GOT3 (cell line): ENCODE results near the gene GHITM.
"Not testable (repeated sequence)": the region's sequence is repeated elsewhere in the genome, so short reads cannot be mapped to it uniquely, and the experiment has no call there.

Experiments
- DNase-seq: peaks from one replicate; lab custom pipeline; 2025; ENCODE audit warnings: mixed read lengths; lab: John Stamatoyannopoulos, UW

Gene GHITM

DNA sequence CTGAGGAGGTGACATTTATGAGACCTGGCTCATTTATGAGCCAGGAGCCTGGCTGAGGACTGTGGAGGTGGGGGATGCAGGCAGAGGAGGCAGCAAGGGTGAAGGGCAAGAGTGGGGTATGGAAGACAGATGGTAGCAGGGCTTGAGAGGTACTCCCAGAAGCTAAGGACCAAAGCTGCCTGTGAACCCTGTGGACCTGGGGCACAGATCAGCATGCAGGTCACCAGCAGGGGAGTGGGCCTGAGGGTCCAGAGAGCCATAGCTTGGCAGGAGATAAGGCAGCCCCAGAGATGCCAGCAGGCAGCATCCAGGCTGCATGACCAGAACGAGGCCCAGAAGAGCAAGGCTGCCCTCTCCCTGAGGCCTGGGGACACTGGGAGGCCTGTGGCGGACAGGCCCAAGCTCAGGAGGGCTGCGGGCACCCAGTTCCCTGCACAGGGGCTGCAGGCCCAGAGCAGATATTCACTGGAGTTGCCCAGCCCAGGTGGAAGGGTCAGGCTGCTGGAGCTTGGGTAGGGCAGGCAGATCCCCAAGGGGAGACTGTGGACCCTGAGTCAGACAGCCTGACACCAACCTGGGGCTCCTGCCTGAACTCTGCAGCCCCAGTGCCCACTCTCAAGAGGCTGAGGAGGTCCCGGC lies 37.6 kb downstream of the GHITM start:
- no peak for DNase-seq

DNA sequence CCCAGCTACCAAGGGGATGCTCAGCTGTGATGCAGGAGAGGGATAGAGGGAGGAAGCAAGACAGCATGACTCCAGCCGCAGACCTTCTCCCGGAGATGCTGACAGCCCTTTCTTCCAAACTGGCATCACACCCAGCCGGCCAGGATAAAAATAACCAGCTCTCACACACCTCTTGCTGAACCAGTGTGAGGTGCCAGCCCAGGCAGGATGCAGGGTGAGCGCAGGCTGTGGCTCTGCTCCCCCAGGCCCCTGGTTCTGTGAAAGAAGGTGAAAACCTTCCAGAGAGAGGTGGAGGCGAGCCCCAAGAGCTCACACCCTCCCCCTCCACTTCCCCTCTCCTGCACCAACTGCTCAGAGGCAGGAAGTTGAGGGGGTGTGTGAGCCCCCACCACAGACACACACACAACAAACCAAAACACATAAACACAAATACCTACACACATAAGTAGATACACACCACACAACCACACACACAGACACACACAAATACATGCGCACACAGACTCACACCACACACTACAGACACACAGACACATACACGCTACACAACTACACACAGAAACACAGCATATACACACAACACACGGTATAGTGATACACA lies 38.3 kb downstream of the GHITM start:
- no peak for DNase-seq

DNA sequence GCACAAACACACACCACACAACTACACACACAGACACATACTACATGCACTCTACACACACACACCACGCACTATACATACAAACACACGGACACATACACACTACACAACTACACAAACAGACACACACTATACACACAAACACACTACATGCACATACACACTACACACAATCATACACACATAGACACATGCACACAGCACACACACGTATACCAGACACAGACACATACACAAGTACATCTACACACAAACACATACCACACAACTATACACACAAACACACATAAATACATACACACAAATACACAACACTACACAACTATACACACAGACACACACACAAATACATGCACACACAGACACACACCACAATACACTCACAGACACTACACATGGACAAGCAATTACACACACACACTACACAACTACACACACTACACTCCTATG lies 38.9 kb downstream of the GHITM start:
- DNase-seq: no peak

DNA sequence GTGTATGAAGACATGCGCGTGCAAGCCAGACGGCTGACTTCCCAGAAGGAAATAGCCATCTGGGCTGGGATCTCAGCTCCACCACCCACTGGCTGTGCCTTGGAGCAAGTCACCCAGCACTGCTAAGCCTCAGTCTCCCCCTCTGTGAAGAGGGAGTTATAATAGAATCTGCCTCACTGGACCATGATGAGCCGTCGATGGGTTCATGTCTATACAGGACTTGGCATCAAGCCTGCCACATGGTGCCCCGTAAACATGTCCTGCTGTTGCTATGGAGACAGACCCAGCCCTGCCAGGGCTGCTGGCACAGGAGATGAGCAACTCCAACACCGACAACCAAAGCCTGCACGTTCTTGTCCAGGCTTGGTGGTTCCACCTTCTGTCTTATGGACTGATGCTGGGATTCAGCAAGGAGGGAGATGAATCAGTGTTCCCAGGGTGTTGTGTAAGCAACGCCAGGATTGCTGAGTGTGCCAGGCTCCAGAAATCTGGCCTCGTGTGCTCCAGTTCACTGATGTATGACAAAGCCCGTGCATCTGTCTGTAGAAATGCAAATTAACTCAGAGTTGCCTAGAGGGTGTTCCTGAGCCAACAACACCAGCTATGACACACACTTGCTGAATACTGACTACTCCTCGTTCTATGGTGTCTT lies 39.9 kb downstream of the GHITM start:
- DNase-seq: no peak

DNA sequence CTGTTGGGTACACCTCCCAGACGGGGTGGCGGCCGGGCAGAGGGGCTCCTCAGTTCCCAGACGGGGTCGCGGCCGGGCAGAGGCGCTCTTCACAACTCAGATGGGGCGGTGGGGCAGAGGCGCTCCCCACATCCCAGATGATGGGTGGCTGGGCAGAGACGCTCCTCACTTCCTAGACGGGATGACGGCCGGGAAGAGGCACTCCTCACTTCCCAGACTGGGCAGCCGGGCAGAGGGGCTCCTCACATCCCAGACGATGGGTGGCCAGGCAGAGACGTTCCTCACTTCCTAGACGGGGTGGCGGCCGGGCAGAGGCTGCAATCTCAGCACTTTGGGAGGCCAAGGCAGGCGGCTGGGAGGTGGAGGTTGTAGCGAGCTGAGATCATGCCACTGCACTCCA lies 41.1 kb downstream of the GHITM start:
- not testable (repeated sequence) for DNase-seq

DNA sequence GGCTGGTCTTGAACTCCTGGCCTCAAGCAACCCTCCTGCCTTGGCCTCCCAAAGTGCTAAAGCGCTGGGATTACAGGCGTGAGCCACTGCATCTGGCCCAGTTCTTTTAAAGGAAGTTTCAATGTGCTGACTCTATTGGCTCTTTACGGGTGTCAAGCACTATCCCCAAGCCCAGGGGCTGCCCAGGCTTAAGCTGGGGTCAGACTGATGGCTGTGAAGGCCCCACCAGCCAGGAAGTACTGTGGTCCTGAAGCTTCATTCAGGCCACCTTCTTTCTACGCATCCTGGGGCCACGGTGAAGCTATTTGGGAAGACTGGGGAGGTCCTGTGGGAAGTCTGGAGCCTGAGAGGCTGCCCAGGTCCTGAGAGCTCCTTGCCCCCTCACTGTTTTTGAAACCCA lies 42.3 kb downstream of the GHITM start:
- no peak for DNase-seq

DNA sequence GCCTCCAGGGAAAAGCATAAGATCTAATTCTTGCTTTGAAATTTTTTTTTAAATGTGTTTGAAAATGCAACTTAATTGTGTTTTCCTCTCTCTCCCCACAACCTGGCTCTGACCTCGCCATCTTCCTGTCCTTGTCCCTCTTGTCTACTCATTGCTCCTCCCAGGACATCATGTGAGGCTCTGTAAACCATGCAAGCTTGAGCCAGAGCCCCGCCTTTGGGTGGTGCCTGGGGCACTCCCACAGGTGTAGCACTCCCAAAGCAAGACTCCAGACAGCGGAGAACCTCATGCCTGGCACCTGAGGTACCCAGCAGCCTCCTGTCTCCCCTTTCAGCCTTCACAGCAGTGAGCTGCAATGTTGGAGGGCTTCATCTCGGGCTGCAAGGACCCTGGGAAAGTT lies 45.2 kb downstream of the GHITM start:
- no peak for DNase-seq

DNA sequence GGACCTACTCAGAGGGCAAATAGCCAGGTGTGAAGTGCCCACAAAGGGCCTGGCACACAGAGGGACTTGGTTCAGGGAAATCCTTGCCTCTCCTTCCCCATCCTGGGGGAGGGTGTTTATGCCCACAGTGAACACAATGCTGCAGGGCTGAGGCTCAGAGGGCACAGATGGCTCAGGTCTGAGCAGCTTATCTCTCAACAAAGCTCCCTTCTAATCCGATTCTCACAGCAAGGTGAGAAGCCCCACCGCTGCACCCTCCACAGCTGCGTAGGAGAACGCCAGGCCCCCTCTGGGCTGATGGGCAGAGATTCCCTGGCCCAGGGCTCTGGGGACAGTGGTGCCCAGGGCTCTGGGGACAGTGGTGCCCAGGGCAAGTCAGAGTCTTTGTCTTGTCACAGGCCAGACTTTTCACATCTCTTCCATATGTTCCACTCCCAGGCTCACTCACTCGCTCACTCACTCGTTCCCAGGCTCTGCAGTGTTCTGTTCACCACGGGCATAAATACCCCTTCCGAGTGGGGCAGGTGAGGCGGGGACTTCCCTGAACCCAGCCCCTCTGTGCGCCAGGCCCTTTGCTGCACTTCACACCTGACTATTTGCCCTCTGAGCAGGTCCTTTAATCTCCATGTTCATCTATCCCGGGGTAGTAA lies 46.3 kb downstream of the GHITM start:
- no peak for DNase-seq

DNA sequence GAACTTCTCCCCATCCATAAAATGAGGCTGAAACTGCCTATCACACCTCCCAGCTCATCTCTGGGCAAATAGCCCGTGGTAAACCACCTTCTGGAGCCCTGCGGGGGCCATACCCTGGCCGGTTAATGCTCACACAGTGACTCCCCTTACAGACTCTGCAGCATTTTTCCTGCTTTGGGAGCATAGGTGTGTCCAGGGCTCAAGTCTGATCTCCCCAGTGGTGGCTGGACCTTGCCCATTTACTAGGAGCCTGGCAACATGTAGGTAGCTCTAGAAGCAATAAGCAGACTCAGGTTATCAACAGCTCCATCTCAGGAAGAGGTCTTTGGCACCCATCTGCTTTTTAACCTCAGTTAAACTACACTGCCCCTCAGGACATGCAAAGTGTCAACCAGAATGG lies 49.5 kb downstream of the GHITM start:
- DNase-seq: no peak

DNA sequence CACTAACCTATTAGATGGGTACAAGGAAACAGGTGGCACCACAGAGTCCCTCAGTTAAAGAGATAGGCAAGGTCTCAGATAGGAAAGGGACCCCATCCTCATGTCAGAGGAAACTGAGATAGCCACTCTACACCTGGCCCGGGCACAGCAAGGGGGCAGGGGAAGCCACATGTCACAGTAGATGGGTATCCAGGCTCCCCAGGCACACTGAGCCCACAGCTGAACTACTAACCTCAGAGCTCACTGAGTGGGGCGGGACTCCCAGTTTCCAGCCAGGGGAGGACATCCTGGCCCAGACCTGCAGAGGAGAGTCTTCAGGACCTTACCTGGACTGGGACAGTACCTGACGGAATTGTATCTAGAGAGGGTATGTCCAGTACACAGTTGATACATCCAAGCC lies 51.3 kb downstream of the GHITM start:
- DNase-seq: no peak

DNA sequence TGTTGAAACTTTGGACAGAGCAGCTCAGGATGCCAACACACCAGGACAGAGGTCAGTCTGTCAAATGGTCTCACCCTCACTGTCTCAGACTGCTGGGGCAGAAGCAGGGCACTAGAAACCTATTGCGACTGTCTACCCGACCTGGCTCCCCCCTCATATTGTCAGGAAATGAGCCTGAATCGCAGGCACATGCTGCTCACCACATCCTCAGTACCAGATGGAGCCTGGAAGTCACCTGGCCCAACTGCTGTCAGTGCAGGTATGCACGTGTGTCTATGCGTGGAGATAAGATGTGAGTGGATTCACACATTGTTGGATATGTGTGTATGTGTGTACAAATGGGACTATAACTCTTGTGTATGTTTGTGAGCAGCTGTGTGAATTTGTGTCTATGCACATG lies 51.8 kb downstream of the GHITM start:
- DNase-seq: no peak

DNA sequence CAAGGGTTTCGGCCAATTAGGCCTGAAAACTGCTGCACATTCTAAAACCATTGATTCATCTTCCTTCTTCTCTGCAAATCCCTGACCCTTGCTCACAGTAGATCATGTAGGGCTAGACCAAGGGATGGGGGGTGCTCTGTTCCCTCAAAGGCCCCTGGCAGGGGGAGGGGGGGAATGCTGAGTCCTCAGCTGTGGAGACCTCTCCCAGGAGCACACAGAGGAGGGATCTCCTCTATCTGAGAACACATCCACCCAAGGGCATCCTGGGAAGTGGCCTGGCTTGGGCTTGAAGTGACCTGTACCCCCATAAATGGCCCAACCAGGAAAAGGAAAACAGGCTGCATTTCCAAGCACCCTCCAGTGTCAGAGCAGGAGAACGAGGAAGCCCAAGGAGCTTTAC lies 54.0 kb downstream of the GHITM start:
- no peak for DNase-seq

DNA sequence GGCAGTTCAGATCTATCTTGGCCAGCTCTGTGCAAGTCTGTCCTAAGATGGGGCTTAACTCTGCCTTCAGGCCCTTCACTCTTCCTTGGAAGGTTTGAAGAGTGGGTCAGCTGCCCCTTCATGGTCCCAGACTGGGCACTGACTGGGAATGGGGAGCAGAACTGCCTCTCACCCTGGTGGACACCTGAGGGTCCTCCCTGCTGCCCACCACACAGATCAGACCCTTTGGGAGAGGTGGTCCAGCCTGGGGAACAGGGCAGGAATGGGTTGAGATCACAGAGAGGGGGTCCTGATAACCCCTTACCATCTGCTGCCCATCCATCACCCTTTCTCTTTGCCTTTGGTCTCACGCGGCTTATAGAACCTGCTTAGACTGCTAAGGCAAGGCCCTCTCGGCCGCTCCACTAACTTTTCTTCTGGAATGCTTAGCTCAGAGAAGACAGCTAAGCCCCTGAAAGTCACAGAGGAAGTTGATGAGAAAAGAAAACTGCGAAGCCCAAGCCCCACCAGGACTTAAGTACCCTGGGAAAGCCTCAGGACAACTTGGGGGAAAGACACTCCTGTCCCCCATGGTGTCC lies 54.6 kb downstream of the GHITM start:
- DNase-seq: no peak

DNA sequence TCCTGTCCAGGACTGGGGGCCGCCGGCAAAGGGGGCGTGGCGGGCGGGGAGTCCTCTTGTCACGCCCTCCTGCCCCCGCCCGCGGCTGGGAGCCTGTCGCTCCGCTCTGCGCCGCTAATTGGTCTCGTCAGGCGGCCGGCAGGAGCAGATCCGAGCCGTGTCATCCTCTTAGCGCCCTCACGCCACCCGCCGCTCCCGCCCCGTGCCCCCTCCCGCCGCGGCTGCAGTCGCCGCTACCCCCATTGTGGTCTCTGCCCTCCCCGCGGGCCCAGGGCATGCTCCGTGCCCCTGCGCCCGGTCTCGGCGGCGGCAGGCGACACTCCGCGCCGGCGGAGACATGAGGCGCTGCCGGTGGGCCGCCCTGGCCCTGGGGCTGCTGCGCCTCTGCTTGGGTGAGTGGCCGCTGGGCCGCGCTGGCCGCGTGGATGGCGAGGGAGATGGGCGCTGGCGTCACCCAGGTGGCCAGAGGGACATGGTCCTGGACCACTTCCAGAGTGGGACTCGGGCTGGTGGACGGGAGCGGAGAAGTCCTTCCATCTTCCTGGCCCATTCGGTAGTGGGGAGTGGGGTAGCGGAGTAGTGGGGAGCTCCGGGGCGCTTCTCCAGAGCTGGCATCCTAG lies 55.2 kb downstream of the GHITM start, which contains the start of gene CDHR1:
Gene CDHR1, plus strand, starts transcription at position 114 of the 620 bp plus-strand sequence. Its CDS starts 224 bp downstream, at position 338.
- no peak for DNase-seq

DNA sequence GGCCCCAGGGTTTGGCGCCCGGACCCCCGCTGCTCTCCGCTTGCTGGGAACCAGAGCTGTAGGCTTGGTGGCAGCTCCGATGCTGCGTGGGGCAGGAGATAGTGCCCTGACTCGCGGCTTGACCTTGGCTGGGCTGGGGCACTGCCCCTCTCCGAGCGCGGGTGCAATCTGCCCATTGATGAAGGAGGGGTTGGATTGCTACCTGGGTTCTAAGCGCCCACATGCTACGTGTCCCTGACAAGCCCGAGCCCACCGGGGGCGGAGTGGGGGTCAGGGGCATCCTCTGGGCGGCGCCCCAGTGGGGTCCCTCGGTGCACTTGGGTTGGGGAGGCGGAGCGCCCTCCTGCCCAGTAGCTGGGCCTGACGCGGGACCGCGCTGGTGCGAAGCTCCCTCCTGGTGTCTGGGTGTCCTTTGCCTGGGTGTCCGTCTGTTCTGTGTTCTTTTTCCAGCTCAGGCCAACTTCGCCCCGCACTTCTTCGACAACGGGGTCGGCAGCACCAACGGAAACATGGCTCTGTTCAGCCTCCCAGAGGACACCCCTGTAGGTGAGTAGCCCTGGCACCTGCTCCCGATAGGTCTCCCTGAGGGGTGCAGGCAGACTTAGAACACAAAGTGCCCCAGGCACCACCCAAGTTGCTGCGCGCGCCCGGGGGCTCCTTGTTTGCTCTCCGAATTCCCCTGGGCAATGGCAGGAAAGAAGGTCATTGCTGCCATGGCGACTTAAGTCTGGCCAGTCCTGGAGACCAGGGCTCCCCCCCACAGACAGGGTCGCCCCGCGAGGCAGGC lies 55.9 kb downstream of the GHITM start:
- DNase-seq: no peak

DNA sequence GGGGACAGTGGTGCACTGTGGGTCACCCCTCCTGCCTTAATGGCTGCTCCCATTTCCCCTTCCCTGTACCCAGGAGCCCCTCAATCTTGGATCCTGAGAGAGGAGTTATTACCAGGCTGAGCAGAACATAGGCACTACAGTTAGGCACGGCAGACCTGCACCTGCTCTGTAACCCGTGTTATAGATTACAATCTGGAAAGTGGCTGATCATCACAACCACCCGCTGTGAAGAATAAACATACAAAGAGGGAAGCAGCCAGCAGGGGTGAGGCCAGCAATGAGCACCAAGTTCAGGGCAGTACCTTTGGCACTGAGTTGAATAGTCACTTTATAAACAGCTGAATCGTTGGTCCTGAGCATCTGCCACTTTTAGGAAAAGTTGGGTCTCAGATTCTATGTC lies 56.8 kb downstream of the GHITM start:
- DNase-seq: no peak

DNA sequence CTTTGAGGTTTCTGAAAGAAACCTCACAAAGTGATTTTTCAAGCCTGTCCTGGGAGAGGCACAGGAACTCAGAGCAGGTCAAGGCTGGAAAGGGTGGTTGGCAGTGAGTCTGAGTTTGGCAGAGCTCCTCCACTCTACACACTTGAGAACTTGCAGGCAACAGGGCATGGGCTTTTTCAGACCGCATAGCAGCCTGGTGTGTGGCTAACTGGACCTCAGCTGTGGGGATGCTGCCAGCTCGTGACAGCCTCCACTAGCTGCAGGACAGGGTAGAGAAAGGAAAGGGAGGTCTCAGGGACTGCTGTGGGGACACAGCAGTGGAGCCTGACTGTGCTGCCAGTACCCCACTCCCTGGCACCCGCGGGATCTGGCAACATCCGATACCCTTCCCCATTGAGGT lies 57.6 kb downstream of the GHITM start:
- no peak for DNase-seq

DNA sequence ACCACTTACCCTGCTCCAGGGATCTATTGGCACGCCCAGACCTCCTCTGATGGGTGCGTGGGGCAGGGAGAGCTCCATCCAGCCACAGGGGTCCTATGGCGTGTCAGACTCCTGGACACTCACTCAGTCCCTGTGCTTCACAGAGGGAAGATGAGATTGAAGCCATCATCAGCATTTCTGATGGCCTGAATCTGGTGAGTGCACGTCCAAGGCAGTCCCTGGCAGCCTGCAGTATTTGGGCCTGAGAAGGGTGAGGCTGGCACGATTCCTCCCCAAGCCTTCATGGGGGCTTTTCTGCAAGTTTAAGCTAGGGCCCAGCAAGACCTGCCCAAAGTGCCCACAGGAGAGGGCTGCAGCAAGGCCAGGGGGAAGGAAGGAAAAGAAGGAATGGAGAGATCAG lies 58.3 kb downstream of the GHITM start:
- DNase-seq: no peak

DNA sequence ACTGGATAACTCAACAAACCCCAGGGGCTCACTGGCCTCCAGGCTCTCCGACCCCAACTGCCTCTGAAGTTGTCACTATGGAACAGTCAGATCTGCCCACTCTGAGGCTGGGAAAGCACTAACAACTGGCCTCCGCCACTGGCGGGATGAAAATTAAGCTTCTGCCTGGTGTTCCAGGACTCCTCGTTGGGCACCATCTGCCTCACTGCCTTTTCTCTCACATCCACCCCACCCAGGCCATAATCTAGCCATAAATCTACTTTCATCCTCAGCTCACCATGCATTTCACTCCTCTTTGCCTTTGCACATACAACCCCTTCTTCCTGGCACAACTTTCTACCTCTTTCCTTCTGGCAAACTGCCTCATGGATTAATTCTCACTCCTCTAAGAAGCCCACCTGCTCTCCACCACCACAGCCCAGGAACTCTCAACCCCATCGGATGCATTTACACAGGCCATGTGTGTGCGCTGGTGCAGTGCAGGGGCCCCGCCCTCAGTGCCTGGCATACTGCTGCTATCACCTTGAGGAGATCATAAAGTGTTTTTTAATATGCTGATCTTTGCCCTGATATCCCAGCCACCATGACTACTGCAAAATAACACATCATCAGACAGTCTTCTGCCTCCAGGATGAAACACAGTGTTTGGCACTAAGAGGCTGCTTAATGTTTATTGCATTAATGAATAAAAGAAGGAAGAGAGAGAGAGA lies 59.1 kb downstream of the GHITM start:
- no peak for DNase-seq

DNA sequence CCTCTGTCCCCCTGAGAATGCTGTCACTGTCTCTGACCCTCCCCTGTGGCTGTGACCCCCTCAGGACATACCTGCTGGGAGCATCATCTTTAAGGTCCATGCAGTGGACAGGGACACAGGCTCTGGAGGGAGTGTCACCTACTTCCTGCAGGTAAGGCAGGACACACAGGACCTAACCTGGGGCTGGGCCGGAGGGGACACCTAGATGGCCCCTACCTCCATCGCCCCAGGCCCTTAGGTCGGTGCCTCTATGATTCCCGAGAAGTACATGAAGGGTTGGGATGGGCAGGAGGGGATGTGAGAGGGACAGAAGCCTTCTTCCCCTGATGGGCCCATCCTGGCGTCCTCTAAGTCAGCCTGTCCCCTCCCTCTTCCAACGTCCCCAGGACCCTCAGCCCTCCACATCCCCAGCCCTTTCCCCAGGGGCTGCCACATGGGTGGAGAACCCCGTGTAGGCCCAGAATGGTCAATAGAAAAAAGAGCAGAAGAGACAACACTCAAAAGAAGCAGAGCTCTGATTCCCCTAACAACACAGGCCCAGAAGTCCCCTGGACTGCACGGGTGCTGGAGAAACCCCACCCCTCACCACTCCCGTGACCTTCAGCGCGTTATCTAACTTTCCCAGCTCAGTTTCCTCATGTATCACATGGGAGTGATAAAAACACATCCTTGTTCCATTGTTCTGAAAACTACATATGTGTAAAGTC lies 61.4 kb downstream of the GHITM start:
- DNase-seq: no peak
